Retina (tissue), 1 donor: ENCODE results near the gene STARD9.
"Not testable (repeated sequence)": the region's sequence is repeated elsewhere in the genome, so short reads cannot be mapped to it uniquely, and the experiment has no call there.

Experiments used
- DNase-seq: peaks from one replicate; pipeline ENCODE4 v3.0.0-alpha.2; 2016

STARD9 gene

GRCh38 chr15:42732095-42732827, 156.9 kb downstream of the STARD9 start:
- no peak for DNase-seq

- no peak for DNase-seq
Observed at GRCh38 chr15:42733027-42733426, 157.6 kb downstream of the STARD9 start.

- DNase-seq: no peak
Observed at GRCh38 chr15:42734076-42734672, 158.8 kb downstream of the STARD9 start.

- DNase-seq: no peak
Observed at GRCh38 chr15:42735382-42736165, 160.2 kb downstream of the STARD9 start.

- DNase-seq: peak; percentile 51
Observed at GRCh38 chr15:42736178-42736792, 160.9 kb downstream of the STARD9 start.

GRCh38 chr15:42736793-42737528, 161.6 kb downstream of the STARD9 start, which contains the start of gene CDAN1:
Gene CDAN1 (minus strand): TSS chr15:42737128. CDS start chr15:42737102, 26 bp downstream.
- peak; percentile 89 for DNase-seq

- DNase-seq: no peak
Observed at GRCh38 chr15:42737529-42738328, 162.3 kb downstream of the STARD9 start.

GRCh38 chr15:42741710-42742109, 166.3 kb downstream of the STARD9 start:
- DNase-seq: no peak

- DNase-seq: no peak
Observed at GRCh38 chr15:42742149-42742548, 166.7 kb downstream of the STARD9 start.

- no peak for DNase-seq
Observed at GRCh38 chr15:42744195-42744594, 168.8 kb downstream of the STARD9 start.

GRCh38 chr15:42749266-42749665, 173.9 kb downstream of the STARD9 start:
- DNase-seq: no peak

GRCh38 chr15:42750306-42750705, 174.9 kb downstream of the STARD9 start:
- DNase-seq: no peak

- DNase-seq: no peak
Observed at GRCh38 chr15:42759093-42759492, 183.7 kb downstream of the STARD9 start.

GRCh38 chr15:42760759-42761158, 185.4 kb downstream of the STARD9 start:
- no peak for DNase-seq

- DNase-seq: not testable (repeated sequence)
Observed at GRCh38 chr15:42761813-42762212, 186.4 kb downstream of the STARD9 start.

- not testable (repeated sequence) for DNase-seq
Observed at GRCh38 chr15:42764154-42764731, 188.8 kb downstream of the STARD9 start.

- not testable (repeated sequence) for DNase-seq
Observed at GRCh38 chr15:42766109-42766508, 190.7 kb downstream of the STARD9 start.
